ENCODE measurements around the gene PCDH9.

Gene PCDH9

GRCh38 chr13:66339214-66339613 is 890.9 kb downstream of the PCDH9 start:
- Histone ChIP-seq H3K79me2 (ENCODE audit: insufficient read depth, low read depth) (no peaks in the 10 kb centered on the region), H3K27me3 (ENCODE audit: insufficient read depth, low read depth) (no peaks in the 10 kb centered on the region), H3K4me2 (no peak overlapping the region), H3K4me3 (IDR thresholded peaks at IDR 0.05; ENCODE audit: insufficient read depth, low read depth, low read length) (no peak overlapping the region), H3K27ac (no peak overlapping the region), H4K20me1 (ENCODE audit: insufficient read depth) (no peaks in the 10 kb centered on the region), H3K36me3 (ENCODE audit: insufficient read depth) (no peaks in the 10 kb centered on the region), H2AFZ (ENCODE audit: low read depth) (no peak overlapping the region), H3K9ac (no peak overlapping the region), H3K4me1 (ENCODE audit: low read depth, poor library complexity, severe bottlenecking) (no peaks in the 10 kb centered on the region)
- TF ChIP-seq CTCF (conservative IDR thresholded peaks at IDR 0.05; ENCODE audit: low read depth, low read length), result no peak

GRCh38 chr13:66338542-66338941 is 891.6 kb downstream of the PCDH9 start:
- H3K27me3 ChIP-seq (ENCODE audit: insufficient read depth, low read depth), result no peaks in the 10 kb centered on the region
- H3K4me1 ChIP-seq (ENCODE audit: low read depth, poor library complexity, severe bottlenecking), result no peaks in the 10 kb centered on the region
- no peak overlapping the region for H2AFZ ChIP-seq (ENCODE audit: low read depth)
- no peak overlapping the region for H3K4me2 ChIP-seq
- H3K79me2 ChIP-seq (ENCODE audit: insufficient read depth, low read depth), result no peaks in the 10 kb centered on the region
- no peak overlapping the region for H3K4me3 ChIP-seq (IDR thresholded peaks at IDR 0.05; ENCODE audit: insufficient read depth, low read depth, low read length)
- no peaks in the 10 kb centered on the region for H3K36me3 ChIP-seq (ENCODE audit: insufficient read depth)
- TF ChIP-seq CTCF (conservative IDR thresholded peaks at IDR 0.05; ENCODE audit: low read depth, low read length), result no peak
- no peaks in the 10 kb centered on the region for H4K20me1 ChIP-seq (ENCODE audit: insufficient read depth)
- H3K27ac ChIP-seq, result no peak overlapping the region
- H3K9ac ChIP-seq, result no peak overlapping the region

- no peak overlapping the region for H3K9ac ChIP-seq
- no peaks in the 10 kb centered on the region for H3K36me3 ChIP-seq (ENCODE audit: insufficient read depth)
- TF ChIP-seq CTCF (conservative IDR thresholded peaks at IDR 0.05; ENCODE audit: low read depth, low read length), result no peak
- H3K4me3 ChIP-seq (IDR thresholded peaks at IDR 0.05; ENCODE audit: insufficient read depth, low read depth, low read length), result no peak overlapping the region
- H3K79me2 ChIP-seq (ENCODE audit: insufficient read depth, low read depth), result no peaks in the 10 kb centered on the region
- H3K4me2 ChIP-seq, result no peak overlapping the region
- H3K4me1 ChIP-seq (ENCODE audit: low read depth, poor library complexity, severe bottlenecking), result no peaks in the 10 kb centered on the region
- no peak overlapping the region for H2AFZ ChIP-seq (ENCODE audit: low read depth)
- H3K27me3 ChIP-seq (ENCODE audit: insufficient read depth, low read depth), result no peaks in the 10 kb centered on the region
- H3K27ac ChIP-seq, result no peak overlapping the region
- H4K20me1 ChIP-seq (ENCODE audit: insufficient read depth), result no peaks in the 10 kb centered on the region
Observed at GRCh38 chr13:66335626-66336025, 894.5 kb downstream of the PCDH9 start.

- Histone ChIP-seq H3K4me1 (ENCODE audit: low read depth, poor library complexity, severe bottlenecking) (no peaks in the 10 kb centered on the region), H3K27me3 (ENCODE audit: insufficient read depth, low read depth) (no peaks in the 10 kb centered on the region), H3K79me2 (ENCODE audit: insufficient read depth, low read depth) (no peaks in the 10 kb centered on the region), H3K9ac (no peak overlapping the region), H4K20me1 (ENCODE audit: insufficient read depth) (no peaks in the 10 kb centered on the region), H3K36me3 (ENCODE audit: insufficient read depth) (no peaks in the 10 kb centered on the region), H3K27ac (no peak overlapping the region), H2AFZ (ENCODE audit: low read depth) (no peak overlapping the region), H3K4me2 (no peak overlapping the region), H3K4me3 (IDR thresholded peaks at IDR 0.05; ENCODE audit: insufficient read depth, low read depth, low read length) (no peak overlapping the region)
- no peak for TF ChIP-seq CTCF (conservative IDR thresholded peaks at IDR 0.05; ENCODE audit: low read depth, low read length)
Observed at GRCh38 chr13:66329988-66330451, 900.1 kb downstream of the PCDH9 start.

Measured in KMS-11 (cell line).